ENCODE results near the gene PPP1R3F.
A peak's percentile ranks its signal among the peaks of the same experiment; 100 is the strongest.

PPP1R3F gene, protein sequence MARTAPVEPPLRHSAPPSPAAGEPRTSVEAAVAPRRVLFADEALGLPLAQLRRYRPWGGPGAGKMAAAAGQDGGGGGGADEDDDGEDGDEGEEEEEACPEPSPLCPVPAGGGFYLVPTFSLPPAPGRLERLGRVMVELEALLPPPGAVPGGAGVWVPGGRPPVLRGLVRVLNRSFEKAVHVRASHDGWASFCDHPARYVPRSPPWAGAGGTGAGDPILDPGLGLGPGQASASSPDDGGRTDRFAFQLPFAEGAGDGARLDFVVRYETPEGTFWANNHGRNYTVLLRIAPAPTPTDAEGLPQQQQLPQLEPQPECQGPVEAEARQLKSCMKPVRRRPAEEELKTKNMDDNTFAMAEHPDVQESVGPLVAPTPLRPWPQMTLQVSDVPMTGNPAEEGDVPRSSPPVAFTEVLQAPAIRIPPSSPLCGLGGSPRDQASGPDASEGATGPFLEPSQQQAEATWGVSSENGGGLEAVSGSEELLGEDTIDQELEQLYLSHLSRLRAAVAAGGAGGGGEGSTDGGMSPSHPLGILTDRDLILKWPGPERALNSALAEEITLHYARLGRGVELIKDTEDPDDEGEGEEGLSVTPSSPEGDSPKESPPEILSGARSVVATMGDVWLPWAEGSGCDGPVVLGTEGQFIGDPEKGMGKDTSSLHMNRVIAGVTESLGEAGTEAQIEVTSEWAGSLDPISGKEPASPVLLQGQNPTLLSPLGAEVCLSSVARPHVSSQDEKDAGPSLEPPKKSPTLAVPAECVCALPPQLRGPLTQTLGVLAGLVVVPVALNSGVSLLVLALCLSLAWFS

DNA sequence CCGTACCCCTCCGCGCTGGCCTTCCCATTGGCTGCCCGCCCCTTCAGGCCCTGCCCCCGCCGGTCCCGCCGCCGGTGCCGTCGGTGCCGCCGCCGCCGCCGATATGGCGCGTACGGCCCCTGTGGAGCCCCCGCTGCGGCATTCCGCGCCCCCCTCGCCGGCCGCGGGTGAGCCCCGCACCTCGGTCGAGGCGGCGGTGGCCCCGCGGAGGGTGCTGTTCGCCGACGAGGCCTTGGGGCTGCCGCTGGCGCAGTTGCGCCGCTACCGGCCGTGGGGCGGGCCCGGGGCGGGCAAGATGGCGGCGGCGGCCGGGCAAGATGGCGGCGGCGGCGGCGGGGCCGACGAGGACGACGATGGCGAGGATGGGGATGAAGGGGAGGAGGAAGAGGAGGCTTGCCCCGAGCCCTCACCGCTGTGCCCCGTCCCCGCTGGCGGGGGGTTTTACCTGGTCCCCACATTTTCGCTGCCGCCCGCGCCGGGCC lies at the start of gene PPP1R3F:
TSS of gene PPP1R3F (plus strand) at position 27 of the 482 bp plus-strand sequence. CDS start at position 104, 77 bp downstream.
- DNase-seq: no peak

DNA sequence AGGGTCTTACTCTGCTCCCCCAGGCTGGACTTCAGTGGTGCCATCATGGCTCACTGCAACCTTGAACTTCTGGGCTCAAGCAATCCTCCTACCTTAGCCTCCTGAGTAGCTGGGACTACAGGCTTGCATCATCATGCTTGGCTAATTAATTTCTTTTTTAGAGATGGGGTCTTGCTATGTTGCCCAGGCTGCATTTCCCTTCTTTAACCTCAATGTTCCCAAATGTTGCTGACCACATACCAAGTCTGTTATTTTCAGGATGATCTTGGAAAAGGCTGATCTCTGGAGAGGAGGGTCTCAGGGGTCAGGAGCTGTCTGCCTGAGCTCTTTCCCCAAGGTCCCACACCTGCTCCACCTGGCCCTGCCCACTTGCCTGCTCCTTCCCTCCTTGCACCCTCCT lies 49.5 kb upstream of the PPP1R3F start:
- DNase-seq: no peak

DNA sequence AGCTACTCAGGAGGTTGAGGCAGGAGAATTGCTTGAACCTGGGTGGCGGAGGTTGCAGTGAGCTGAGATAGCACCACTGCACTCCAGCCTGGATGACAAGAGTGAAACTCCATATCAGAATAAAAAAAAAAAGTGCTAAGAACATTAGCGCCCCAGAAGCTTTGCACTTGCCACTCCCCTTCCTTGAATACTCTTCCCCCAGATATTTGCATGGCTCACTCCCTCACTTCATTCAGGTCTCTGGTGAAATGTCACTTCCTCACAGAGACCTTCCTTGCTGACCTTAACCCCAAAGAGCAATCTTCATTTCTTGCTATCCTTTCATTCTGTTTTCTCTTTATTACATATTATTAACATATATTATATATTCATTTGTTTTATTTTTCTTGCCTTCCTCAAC lies 47.7 kb upstream of the PPP1R3F start:
- no peak for DNase-seq

DNA sequence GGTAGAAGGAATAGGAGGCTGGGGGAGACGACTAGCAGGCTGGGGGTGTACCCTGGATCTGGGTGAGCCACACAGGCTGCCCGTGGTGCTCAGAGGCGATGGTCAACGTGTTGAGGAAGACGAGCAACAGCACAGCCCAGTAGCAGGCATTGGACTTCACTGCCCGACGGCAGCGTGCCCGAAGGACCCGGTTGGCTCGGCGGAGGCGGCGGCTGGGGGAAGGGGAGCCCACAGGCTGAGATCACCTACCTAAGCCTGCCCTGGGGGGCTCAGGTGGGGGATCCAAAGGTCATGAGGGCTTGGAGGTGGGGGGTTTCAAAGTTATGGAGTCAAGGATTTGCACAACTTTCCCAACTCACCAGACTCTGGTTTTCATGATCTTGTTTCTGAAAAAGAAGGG lies 43.7 kb upstream of the PPP1R3F start:
- DNase-seq: no peak

DNA sequence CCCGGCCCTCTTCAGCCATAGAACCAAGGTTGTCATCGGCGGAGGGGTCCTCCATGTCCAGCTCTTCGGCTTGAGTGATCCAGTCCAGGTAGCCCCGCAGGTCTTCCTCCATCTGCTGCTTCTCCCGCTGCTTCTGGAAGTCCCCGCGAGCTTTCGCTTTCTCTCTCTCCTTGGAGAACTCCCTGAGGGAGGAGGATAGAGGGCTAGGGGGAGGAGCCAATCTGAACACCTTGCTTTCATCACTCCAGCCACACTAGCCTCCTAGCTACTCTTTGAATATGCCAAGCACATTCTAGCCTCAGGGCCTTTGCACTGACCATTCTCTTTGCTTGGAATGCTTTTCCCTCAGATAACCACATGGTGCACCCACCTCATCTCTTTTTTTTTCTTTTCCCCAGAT lies 42.6 kb upstream of the PPP1R3F start:
- peak; percentile 12 for DNase-seq

DNA sequence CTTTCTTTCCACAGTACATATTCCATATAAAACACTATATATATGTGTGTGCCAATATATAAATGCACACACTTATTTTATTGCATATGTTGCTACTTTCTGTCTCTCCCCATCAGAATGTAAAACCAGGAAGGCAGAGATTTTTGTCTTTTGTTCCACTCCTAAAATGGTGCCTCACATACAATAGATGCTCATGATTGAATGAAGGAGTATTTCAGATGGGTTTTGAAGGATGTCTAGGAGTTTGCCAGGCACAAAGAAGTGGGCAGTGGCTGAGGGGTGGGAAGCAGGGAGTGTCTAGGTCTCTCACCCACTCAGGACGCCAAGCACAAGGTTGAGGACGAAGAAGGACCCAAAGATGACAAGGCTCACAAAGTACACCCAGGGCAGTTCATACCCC lies 41.9 kb upstream of the PPP1R3F start:
- no peak for DNase-seq

DNA sequence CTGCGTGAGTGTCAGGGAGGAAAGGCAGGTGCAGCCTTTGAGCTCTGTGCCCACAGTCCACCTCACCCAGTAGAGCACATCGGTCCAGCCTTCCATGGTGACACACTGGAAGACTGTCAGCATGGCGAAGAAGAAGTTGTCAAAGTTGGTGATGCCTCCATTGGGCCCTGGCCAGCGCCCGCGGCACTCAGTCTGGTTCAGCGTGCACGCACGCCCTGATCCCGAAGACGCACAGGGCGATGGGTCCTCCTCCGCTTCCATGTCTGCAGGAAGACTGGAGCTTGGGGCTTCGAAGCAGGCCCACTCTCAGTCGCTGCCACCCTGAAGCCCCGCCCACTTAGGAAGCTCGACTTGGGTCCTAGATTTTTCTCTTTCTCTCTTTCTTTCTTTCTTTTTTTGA lies 41.4 kb upstream of the PPP1R3F start:
- DNase-seq: no peak

DNA sequence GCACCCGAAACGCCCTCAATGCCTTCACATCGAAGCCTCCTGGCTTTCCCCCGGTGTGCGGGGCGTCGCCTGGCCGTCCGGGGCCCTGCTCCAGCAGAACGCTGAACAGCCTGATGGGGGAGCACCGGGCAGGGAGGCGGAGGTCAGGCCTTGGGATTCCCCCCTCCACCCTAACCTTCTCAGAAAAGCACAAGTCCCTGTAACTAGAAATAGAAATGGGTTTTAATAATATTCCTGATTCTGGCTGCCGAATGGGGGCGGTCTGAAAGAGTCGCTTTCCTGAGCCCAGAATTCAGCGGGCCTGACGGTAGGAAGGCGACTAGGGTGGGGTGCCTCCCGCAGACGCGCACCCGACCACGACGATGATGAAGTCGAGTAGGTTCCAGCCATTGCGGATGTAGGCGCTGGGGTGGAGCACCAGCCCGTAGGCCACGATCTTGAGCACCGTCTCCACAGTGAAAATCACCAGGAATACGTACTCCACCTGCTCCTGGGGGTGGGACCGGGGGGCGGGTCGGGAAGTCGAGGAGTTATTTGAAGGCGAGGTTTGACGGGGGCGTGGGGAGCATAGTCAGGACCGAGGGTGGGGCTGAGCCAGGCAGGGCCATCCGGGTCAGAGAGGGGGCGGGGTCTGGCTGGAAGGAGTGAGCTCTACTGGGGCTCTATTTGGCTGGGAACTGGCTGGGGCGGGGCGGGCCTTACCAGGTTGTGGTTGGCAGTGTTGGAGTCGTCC lies 38.9 kb upstream of the PPP1R3F start:
- peak; percentile 93 for DNase-seq

DNA sequence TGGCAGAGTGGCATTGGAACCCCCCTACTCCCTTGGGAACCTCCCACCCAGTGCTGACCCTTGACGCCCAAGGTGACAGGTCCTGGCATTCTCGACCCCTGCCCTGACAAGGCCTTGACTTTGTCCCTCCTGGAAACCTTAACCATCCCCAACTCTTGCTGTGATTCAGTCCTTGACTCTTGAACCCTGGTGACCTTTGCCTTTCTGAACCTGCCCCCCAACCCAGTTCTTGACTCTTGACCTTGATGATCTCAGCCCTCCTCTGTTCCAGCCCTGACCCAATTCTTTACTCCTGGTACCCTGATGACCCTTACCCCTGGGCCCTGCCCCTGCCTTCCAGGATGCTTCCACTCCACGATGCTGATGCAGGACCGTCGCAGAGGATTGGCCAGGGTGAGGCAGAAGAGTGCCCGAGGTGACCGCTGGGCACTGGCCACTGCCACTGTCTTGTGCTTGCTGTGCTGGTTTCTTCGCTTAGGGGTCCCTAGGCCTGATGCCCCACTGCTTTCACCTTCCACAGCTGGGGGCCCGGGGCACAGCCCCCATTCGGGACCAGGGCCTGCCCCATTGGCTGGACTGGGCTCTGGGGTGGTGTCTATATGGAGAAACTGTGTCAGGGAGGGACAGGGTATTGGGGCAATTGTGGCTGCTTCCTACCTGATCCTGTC lies 38.1 kb upstream of the PPP1R3F start:
- no peak for DNase-seq

DNA sequence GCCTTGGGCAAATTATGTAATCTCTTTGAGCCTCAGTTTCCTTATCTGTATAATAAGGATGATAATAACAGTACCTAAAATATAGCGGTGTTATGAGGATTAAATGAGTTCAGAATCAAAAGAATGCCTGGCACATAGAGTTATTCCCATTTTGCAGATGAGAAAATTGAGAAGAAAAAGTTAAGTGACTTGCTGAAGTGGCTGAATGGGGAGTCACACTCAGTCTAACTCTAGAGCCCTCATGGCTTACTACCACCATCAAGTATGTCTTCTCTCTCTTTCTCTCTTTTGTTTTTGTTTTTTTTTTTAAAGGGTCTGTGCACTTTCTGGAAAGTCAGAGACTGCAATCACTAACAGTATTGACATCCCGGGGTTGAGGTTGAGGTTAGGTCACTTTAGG lies 37.1 kb upstream of the PPP1R3F start:
- DNase-seq: no peak

DNA sequence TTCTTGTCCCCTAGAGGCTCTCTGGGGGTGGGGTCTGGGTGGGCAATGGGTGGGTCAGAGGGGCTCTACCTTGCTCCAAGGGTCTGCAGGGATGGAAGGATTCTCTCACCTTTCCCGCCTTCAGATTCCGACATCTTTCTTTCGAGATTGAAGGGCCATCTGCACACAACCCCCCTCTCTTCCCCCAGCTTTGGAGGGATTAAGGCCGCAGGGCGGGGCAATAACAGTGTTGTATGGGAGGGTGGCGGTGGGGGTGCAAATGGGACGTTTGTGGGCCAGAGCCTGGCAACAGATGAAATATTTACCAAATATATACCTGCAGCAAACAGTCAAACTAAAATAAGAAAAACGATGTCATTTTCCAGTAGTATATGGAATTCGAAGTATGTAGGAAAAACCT lies 36.4 kb upstream of the PPP1R3F start, which contains the start of gene CACNA1F:
TSS of gene CACNA1F (minus strand) at position 165 of the 400 bp plus-strand sequence. CDS start at position 134, 31 bp downstream.
- no peak for DNase-seq

DNA sequence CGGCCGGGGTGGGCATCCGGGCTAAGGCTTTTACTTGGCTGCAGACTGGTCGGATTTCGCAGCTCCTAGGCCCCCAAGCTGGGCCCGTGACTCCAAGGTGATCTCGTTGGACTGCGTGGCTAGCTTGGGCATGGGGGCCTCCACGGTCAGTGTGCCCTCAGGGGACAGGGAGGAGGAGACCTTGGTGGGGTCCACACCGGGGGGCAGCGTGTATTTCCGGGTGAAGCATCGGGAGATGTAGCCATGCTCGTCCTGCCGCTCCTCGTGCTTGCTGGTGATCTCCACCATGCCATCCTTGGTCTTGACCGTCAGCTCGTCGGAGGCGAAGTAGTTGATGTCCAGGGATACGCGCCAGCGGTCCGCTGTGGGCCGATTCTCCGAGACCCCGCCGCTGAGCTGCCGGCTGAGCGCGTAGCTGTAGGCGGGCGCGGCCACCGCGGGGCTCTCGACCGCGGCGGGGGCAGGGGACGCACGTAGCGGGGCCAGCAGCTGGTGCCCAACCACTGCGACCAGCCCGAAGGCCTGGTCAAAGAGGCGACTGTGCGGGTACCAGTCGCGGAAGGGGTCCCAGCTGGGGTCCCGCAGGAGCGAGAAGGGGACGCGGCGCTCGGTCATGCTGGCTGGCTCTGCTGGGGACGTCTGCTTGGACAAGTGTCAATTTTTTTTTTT lies 35.6 kb upstream of the PPP1R3F start:
- DNase-seq: no peak

DNA sequence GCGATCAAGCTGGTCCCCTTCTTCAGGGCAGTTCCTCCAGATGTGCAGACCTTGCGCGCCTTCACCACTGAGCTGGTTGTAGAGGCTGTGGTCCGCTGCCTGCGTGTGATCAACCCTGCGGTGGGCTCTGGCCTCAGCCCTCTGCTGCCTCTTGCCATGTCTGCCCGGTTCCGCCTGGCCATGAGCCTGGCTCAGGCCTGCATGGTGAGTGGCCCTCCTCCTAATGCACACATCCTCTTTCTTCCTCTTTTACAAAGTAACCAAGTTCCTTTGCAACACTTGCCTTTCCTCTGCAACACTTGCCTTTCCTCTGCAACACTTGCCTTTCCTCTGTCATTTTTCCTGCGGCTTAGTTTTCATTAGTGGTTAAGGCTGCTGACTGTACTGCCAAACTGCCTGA lies 32.5 kb upstream of the PPP1R3F start:
- no peak for DNase-seq

DNA sequence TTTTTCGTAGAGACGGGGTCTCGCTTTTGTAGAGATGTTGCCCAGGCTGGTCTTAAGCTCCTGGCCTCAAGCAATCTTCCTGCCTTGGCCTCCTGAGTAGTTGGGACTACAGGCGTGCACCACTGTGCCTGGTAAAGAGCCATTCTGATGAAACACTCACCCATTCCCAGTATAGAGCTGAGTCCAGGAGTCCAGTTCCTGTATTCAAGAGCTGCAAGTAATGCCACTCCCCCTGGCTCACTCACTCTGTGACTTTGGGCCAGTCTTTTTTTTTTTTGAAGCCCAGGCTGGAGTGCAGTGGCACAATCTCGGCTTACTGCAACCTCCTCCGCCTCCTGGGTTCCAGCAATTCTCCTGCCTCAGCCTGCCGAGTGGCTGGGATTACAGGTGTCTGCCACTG lies 30.9 kb upstream of the PPP1R3F start:
- DNase-seq: no peak

DNA sequence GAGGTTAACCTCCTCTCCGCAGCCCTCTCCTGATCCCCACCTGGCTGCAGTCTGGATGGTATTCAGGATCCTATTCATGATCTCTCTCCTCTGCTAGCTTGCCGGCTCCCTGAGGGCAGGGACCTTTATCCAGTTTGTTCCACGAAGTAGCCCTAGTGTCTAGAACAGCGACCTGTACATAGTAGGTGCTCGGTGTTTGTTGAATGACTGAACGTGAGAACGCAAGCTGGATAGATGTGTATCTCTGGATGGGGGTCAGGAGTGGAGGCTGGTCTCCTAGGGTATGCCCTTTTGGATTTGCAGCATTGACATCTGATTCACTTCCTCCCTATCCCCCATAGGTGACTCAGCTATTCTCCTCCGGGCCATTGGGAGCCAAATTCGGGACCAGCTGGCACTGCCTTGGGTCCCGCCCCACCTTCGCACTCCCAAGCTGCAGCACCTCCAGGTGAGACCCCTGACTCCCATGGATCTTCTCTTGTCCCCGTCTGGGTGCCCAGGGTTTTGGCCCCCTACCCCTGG lies 27.0 kb upstream of the PPP1R3F start:
- no peak for DNase-seq

DNA sequence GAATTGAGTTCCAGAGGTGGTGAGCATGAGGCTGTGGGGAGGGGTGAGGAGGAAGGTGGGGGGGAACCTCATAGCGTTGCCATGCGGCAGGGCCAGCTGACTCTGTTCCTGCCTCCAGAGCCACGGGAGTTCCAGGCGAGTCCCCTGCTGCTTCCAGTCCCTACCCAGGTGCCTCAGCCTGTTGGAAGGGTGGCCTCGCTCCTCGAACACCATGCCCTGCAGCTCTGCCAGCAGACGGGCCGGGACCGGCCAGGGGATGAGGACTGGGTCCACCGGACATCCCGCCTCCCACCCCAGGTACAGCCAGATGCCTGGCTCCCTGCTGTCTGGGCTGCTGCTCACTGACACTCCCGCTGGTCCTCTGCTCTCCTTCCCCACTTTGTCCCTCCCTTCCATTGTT lies 26.4 kb upstream of the PPP1R3F start:
- no peak for DNase-seq

DNA sequence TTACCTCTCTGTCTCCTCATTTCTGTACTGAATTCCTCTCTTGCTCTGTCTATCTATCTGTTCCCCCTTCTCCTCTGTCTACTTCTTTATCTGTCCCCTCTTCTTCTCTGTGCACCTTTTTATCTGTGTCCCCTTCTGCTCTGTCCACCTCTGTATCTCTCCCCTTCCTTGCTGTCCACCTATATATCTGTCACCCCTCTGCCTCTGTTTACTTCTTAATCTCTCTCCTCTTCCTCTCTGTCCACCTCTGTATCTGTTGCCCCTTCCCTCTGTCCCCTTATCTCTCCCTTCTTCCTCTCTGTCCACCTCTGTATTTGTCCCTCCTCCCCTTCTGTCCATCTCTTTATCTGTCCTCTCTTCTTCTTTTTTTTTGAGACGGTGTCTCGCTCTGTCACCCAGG lies 25.4 kb upstream of the PPP1R3F start:
- no peak for DNase-seq

DNA sequence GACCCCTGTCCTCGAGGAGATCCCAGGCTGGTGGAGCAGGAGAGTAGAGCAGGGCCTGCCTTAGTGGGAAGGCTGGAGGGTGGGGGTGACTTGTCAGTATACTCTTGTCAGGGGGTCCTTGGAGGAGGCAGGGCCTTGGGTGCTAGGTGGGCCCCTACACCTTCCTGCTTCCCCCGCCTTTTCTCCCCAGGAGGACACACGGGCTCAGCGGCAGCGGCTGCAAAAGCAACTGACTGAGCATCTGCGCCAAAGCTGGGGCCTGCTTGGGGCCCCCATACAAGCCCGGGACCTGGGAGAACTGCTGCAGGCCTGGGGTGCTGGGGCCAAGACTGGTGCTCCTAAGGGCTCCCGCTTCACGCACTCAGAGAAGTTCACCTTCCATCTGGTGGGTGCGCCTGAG lies 23.1 kb upstream of the PPP1R3F start:
- DNase-seq: no peak

DNA sequence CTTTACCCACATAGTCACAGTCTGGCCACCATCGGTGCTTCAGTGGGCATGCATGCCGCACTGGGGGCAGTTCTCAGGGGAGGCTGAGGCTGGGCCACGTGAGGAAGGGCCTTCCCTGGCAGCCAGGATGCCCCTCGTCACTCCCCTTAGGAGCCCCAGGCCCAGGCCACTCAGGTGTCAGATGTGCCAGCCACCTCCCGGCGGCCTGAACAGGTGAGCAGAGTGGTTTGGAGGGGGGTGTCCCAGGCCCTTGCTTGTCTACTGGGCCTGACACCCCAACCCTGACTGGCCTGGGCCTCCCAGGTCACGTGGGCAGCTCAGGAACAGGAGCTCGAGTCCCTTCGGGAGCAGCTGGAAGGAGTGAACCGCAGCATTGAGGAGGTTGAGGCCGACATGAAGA lies 22.2 kb upstream of the PPP1R3F start:
- DNase-seq: no peak

DNA sequence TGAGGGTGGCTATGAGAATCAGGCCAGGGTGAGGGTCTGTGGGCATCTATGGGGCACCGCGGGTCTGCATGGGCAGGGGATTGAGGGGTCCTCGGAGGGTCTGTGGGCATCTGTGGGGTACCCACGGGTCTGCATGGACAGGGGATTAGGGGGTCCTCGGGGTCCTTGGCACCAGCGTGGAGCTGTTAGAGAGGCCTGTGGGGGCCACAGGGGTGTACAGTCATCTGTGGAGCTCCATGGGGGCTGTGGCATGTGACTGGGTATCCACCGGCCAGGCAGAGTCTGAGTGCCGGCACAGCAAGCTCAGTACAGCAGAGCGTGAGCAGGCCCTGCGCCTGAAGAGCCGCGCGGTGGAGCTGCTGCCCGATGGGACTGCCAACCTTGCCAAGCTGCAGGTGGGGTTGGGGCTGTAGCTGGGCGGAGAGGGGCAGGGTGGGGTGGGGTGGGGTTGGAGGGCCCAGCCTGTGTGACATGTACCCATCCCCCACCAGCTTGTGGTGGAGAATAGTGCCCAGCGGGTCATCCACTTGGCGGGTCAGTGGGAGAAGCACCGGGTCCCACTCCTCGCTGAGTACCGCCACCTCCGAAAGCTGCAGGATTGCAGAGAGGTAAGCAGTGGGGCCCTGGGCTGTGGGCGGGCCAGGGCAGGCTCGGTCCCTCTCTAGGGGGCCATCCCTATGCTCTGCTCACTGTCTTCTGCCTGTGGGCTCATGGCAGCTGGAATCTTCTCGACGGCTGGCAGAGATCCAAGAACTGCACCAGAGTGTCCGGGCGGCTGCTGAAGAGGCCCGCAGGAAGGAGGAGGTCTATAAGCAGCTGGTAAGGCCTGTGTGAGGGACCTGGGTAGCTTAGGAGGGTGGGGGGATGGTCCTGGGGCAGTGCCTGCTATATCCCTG lies 21.4 kb upstream of the PPP1R3F start:
- DNase-seq: no peak

DNA sequence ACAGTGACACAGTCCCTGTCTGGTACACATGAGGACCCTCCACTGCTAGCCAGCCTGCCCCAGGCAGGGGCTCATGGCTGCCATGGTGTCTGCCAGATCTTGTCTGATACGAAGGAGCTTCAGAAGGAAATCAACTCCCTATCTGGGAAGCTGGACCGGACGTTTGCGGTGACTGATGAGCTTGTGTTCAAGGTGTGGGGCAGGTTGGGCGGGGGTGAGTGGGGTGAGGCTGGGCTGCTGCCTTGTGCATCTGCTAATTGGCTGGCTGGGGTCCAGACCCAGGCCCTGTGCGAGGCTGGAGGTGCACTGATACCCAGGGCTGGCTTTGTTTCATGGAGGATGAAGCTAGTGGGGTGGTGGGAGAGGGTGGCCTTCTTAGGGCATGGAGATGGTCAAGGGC lies 20.5 kb upstream of the PPP1R3F start:
- DNase-seq: no peak
